ENCODE results near the gene LMOD1.
"Not testable (repeated sequence)": the region's sequence is repeated elsewhere in the genome, so short reads cannot be mapped to it uniquely, and the experiment has no call there.

The LMOD1 gene

DNA sequence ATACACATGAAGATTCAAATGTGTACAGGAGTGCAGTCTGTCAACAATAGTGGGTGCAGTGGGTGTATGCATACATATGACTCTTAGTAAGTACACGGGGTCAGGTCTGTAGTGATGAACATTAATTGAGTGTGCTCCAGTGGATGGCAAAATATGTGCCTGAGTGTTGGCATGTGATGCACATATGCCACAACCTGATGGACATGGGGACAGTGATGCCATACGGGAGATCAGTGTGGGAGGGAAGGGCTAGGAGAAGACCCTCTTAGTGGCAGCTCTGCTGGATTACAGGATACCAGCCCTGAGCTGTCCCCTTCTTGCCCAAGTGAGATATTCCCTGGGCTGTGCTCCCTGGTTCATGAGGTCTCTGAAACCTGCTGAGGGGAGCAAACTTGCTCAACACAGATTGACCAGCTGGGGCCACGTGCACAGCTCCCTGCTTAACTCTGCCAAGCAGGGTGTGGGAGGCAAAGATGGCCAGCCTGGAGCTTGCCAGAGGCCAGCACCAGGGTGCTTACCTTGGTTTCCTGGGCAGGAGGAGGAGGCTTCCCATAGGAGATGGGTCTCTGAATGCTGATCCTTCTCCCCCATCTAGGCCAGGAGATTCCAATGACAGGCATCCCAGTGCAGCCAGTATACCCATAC, 55.4 kb downstream of the LMOD1 start:
- no peak for DNase-seq

DNA sequence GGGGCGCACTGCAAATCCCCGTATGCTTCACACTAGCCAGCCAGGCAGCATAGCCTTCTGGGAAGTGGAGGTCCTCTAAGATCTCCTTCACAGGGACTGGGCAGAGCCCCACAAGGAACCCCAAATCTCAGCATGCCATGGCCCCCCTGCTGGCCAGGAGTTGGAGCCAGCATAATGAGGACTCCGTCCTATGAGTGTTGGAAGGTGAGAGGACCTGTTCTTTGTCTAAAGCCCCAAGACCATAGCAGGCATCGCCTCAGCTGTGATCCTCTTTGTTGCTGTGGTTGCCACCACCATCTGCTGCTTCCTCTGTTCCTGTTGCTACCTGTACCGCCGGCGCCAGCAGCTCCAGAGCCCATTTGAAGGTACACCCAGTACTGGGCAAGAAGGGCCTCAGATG, 56.1 kb downstream of the LMOD1 start:
- no peak for DNase-seq

DNA sequence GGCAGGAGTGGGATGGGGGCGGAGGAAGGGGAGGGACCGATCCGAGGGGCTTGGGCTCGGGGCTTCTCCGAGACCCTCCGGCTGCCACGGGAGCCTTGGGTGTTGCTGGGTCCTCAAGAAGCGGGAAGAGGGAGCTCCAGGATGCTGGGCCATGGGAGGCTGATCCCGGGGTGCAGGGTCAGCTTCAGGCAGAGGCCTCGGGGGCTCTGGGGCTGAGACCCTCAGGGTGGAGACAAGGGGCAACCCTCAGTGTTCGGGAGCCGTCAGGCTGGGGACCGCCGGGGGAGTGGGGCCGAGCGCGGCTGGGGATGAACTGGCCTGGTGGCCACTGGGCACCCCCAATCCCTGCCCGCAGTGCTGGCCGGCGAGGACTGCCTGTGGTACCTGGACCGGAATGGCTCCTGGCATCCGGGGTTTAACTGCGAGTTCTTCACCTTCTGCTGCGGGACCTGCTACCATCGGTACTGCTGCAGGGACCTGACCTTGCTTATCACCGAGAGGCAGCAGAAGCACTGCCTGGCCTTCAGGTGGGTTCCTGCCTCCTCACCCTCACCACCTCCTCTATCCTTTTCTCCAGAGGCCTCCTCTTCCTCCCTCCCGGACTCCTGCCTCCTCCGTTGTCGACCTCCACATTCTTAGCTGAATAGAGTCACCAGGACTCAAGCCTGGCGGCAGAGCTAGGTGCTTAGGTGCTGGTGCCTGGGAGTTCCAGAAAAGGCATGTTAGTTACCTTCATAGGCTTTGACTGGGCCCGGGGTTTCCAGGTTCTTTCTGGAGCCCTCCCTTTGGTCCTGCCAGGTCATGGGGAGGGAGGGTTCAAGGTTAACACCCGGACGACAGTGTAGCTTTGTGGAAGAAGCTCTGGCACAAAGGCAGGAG, 57.0 kb downstream of the LMOD1 start:
- peak; percentile 69 for DNase-seq

DNA sequence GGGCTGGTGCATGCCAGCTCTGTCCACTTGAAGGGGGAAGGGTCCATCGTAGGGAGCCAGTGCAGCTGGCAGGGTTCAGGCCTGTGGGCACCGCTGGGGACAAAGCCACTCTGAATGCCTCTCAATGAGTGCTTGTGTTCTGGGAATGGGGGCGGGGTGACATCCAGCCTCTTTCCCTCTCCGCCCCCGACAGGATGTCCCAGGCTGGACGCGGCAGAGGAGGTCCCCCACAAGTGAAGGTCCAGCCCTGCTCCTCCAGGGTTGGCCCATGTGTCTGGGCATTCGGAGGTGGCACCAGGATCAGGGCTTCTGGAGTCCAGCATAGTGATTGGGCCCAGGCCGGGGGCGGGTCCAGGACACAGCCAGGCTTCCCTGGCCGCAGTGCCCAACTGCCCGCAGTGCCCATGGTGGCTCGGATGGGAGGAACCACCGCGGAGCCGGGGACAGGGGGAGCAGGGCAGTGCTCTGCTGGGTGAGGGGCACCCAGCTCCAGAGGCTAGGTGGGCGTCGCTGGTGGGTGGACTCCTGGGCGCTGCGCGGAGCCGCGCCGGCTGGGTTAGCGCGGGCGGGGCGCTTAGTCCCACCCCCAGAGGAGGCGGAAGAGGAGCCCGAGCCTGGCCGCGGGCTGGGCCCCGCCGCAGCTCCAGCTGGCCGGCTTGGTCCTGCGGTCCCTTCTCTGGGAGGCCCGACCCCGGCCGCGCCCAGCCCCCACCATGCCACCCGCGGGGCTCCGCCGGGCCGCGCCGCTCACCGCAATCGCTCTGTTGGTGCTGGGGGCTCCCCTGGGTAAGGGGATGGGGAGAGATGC, 57.9 kb downstream of the LMOD1 start, which contains the start of gene SHISA4:
TSS of gene SHISA4 (plus strand) at position 617 of the 808 bp plus-strand sequence. CDS start at position 714, 97 bp downstream.
- peak; percentile 89 for DNase-seq

DNA sequence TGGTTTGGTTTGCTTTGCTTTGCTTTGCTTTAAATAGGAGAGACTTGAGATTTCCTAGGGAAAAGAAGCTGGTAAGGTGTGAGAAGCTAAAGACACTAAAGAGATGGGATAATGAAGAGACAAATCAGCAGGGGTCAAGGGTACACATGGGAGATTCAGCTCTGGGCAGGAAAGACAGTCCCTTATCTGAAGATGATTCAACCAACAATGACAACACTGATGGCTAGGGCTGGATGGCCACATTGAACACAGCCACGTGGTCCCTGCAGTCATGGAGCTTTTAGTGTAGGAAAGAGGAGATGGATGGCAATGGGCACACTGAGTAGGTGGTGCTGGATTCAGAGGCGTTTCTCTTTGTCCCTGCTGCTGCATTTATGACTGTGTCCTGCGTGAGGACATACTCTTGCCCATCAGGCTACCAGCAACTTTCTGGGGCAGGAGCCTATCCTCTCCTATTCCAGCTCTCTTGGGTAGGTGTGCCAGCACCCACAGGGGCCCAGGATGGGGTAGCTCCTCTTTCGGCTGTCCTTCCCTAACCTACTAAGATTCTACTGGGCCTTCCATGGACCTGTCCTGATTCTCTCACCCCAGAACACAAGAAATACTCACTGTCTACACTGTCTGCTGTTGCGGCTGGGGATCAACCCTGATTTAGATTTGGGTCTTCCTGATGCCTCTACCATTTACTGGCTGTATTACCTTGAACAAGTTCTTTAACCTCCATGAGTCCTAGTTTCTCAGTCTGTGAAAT, 59.1 kb downstream of the LMOD1 start:
- no peak for DNase-seq

DNA sequence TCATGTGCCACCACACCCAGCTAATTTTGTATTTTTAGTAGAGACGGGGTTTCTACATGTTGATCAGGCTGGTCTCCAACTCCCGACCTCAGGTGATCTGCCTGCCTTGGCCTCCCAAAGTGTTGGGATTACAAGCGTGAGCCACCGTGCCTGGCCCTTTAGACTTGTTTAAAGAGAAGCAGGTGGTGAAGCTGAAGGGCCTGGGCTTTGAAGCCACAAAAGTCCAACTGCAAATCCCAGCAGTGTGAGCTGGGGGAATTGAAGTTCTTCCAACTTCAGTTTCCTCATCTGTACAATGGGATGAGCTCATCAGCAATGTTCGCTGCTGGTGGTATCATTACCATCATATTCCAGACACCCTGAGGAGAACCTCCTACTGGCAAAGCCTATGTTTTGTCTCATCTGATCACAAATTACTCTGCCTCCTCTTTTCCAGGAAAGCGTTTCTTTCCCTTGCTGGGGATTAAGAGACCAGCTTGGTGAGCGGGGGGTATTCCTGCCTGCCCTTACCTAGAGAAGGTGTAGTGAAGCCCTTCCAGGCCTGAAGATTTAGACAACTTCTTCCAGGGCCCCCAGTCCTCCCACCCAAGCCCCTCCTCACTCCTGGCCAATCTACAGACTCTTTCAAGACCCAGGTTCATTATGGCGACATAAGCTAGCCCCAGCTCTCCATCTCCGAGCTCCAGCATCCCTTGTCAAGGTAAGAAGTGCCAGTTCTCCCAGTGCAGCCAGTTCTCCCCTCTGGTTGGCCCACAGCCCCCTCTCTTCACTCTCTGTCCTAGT, 60.1 kb downstream of the LMOD1 start:
- DNase-seq: no peak

DNA sequence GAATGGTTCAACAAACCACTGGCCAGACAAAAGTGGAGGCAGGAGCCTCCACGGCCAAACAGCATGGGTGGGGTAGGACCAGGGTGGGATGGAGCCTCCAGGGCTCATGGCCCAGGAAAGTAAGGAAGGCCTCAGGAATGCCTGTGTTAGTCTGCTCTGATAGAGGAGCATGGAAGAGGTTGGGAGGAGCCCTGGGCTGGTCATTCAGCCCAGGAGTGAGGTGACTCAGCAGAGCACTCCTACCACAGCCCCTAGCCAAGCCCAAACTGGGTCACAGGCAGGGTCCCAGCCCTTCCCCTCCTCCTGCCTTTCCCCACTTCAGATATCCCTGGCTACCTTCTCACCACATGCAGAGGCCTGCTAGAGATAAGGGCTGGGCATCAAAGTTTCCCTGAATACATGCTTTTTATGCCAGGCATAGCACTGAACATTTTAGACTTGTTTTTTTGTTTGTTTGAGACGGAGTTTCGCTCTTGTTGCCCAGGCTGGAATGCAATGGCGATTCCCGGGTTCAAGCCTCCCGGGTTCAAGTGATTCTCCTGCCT, 60.7 kb downstream of the LMOD1 start:
- no peak for DNase-seq

DNA sequence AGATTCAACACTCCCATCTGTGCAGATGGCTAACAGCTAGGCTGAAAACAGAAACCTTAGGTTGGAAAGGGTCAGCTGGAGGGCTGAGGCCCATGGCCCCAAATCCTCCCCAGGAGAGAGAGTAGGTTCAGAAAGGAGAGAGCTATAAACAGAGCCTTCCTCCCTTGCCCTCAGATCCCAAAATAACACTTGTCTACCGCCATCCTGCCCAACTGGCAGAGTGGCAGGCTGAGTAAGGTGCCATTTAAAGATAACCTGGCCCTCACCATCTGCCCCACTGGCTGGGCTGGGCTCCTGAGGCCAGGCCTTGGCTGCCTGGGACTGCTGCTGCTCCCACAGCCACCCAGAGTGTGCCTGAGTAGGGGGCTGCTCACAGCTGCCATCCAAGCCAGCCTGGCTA, 61.9 kb downstream of the LMOD1 start:
- DNase-seq: no peak

DNA sequence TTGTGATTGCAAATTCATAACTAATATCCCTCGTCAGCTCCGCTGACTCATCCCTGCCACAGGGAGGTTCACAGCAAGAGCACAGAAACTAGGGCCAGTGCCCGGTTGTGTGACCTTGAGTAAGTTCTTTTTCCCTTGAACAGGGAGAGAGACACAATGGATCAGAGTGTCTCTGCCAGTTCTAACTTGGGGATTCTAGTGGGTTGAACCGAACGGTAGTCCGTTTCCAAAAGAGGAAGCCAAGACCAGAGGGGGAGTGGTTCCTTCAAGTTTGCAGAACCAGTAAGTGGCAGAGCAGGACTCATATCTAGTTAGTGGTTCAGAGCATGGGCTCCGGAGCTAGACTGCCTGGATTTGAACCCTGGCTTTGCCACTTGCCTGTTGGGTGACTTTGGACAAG, 62.6 kb downstream of the LMOD1 start:
- DNase-seq: no peak

DNA sequence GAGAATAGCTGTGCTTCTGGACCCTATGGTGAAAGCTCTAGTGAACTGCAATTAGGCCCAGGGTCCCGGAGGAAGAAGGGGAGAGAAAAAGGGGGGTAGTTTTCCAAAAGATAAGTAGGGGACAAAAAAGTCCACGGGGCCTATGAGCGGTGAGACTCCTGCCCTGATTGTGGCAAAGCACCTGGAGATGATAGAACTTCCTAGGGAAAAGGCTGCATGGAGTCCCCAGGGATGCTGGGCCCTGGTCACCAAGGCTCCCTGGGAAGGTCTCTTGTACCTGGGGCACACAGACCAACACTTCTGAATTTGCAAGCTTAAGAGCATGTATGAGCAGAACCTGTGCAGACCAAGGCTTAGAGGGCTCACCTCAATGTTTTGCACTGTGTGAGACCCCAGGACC, 63.1 kb downstream of the LMOD1 start:
- no peak for DNase-seq

DNA sequence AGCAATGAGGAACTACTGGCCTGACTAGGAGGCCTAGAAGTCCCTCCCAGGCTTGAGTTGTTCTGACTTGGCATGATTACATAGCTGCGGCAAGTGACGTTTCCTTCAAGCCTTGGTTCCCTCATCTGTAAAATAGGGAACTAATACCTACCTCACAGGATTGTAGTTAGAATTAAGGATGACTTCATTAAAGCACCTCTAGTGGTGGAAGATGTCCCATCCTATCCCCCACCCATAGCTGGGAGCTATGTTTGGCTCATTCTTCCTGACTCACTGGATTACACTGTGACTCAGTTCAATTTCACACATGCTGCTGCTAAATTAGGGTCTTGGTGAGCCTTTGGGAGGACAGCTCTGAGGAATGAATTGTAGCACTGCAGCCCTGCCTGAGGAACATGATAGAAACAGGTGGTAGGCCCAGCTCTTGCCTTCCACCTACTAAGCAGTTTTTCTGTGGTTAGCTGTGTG, 63.6 kb downstream of the LMOD1 start:
- DNase-seq: no peak

DNA sequence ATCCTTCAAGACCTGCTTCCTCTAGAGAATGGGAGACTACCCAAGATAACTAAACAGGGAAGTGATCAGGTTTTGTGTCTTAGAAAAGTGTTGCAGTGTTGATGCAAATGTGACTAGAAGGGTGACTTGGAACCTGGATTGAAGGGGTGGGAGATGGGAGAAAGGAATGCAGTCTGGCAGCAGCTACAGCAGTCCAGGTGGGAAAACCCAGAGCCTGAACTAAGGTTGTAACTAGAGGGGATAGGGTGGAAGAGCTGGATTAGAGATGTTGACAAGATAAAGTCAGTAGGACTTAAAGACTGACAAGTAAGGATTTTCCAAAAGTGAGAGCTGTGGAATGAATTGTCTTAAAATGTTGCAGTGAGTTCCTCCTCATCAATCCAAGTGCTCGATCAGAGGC, 64.7 kb downstream of the LMOD1 start:
- no peak for DNase-seq

DNA sequence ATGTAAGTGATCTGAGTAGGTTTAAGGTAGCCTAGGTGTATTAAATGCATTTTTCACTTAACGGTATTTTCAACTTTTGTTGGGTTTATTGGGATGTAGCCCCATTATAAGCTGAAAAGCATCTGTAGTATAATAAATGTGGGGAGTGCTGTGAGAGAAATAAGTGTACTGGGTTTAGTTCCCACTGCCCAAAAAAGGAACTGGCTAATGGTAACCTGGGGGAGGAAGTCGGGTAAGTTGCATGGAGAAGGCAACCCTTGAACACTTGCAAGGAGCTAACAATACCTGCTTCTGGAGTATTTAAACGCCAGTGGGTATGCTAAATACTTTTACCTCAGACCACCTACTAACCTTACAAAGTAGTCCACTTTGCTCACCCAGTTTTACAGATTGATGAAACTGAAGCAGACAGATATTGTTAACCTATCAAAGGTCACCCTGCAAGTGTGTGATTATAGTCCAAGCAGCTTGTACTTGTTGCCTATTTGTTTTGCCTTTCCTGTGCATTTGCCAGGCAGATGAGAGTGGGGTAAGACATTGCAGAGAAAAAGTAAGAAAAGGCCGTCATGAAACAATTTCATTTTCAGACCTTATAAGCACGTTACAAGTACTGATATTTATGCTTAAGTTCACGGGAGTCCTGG, 65.3 kb downstream of the LMOD1 start:
- no peak for DNase-seq

DNA sequence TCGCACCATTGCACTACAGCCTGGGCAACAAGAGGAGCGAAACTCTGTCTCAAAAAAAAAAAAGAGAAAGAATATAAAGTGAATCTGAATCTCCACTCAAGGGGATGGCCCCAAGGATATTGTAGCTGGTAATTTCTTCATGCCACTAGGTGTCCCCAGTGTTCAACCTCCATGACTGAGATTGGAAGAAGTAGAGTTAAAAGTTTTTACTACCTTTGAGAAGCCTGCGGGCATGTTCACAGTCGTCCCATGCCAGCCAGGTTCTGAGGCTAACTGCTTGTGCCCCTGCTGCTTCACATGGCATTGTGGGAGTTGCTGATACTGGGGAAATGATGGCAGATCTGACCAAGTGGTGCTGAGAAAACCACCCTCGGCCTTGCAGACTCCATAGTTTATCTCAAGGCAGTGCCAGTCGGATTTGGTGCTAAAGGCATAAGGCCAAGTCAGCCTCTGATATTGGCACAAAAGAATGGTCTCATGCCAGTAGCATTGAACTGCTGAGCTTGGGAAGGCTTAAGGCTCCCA, 68.4 kb downstream of the LMOD1 start:
- DNase-seq: no peak

DNA sequence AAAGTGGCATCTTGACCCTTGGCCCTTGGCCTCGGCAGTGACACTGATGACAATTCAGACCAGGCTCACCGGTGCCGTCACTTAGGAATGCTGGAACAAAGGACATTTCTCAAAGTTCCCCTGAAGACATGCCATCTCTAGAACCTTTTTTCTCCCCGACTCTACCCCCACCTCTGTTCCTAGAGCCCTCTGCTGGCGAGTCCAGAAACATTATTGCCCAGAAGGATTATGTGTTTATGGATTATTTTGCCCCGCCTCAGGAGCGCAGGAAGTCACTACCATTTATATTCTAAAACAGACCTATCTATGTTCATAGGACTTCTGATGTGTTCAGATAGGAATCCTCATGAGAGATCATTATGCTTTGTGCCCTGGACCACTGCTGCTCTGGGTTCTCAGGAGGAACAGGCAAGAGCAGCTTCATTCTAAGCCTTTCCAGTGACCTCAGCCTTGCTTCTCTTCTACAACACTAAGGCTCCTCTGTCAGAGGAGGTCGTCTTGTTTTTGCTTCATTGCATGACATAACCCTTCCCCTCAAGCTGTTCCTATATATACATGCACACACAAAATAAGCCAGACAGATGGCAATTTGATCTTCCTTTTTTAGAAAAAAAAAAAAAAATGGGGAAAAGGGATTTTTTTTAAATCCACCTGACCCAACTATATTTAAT, 70.1 kb downstream of the LMOD1 start:
- DNase-seq: no peak

DNA sequence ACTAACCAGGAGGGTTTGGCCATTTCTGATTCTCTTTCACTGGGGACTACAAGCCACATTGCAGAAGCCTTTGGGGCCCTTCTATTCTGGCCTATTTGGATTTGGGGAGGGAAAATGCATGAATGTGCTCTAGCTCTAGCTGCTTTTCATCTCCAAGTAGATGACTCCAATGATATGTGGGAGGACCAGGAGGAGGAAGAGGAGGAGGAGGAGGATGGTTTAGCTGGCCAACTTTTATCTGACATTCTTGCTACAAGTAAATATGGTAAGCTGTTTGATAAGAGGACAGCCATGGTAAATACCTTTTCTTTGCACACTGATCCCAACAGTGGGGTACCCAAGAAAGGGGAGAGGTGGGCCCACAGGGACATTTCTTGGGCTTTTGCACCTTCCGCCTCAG, 71.7 kb downstream of the LMOD1 start:
- no peak for DNase-seq

DNA sequence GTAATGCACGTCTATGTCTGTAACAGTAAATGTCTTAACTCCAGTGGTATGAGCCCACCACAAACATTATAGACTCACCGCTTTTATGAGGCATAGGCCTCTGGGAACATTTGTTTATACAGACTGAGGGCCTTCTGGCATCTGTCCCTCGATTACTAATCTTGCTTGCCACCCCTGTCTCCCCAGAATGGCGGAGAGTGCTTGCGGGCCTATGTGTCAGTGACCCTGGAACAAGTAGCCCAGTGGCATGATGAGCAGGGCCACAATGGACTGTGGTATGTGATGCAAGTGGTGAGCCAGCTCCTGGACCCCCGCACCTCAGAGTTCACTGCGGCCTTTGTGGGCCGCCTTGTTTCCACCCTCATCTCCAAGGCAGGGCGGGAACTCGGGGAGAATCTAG, 76.0 kb downstream of the LMOD1 start:
- DNase-seq: no peak

DNA sequence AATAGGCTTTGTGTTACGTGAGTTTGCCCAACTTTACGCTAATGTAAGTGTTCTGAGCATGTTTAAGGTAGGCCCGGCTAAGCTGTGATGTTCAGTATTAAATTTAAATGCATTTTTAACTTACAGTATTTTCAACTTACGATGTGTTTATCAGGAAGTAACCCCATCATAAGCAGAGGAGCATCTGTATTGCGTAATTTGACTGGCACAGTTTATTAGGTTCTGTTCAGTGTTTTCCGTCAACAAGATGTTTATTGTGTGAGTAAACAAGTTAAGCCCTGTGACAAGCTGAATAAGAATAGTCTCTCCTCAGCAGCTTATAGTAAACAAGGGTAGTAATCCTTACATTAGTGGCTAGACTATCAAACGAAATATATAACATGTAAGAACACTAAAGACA, 84.9 kb downstream of the LMOD1 start:
- no peak for DNase-seq

DNA sequence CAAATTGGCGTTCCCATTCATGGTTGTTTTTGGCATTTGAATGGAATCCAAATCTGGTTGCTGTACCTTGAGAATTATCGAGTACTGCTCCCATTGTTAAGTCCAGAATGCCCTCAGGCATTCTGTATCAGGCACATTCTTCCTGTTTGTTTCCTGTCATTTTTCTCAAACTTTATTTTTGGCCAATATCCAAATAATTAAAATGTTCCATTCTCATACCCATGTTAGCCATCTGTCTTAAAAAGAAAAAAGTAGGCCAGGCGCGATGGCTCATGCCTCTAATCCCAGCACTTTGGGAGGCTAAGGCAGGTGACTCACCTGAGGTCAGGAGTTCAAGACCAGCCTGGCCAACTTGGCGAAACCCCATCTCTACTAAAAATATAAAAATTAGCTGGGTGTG, 86.9 kb downstream of the LMOD1 start:
- no peak for DNase-seq

DNA sequence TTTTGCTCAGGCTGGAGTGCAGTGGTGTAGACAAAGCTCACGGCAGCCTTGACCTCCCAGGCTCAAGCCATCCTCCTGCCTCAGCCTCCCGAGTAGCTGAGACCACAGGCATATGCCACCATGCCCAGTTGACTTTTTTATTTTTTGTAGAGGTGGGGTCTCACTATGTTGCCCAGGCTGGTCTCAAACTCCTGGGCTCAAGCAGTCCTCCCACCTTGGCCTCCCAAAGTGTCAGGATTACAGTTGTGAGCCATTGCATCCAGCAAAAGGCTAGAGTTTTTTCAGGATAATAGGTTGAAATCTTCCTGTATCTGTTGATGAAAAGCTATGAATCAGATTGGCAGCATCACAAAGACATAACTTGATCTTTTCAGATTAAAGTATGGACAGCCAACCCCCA, 89.6 kb downstream of the LMOD1 start:
- DNase-seq: not testable (repeated sequence)
